GM12878 (cell line): ENCODE measurements around the gene ZNF213. TPM values are rescaled to one million over a fixed set of nuclear protein-coding genes. Genes with fewer than 3 reads are reported as not detected.

Experiments
- ASH2L ChIP-seq: fragments of 300-600, 200-600 bp; sonication (generic); IDR thresholded peaks from 2 replicates; pipeline ENCODE4 v1.6.1; 2017; ENCODE audit warnings: low read depth, mild to moderate bottlenecking, borderline replicate concordance
- CHD4 ChIP-seq: fragments of 200-600 bp; sonication (generic); IDR thresholded peaks from 2 replicates; pipeline ENCODE4 v1.6.1; 2016; ENCODE audit warnings: mild to moderate bottlenecking
- EGR1 ChIP-seq, 2 experiments: IDR thresholded peaks; 1 replicate in 1 of 2; 2 replicates in 1 of 2; pipeline ENCODE4 v1.6.1; 2011 to 2012; ENCODE audit warnings: low read depth in 2 of 2, low read length in 2 of 2, borderline replicate concordance in 1 of 2, mild to moderate bottlenecking in 1 of 2, moderate library complexity in 1 of 2
- IKZF1 ChIP-seq: fragments of 450-650 bp; conservative IDR thresholded peaks from 2 replicates; pipeline ENCODE4 v1.6.1; 2017; ENCODE audit warnings: antibody characterized with exemption, mild to moderate bottlenecking
- PML ChIP-seq: IDR thresholded peaks from 2 replicates; pipeline ENCODE4 v1.6.1; 2012; ENCODE audit warnings: low read length, inconsistent platforms
- ZNF217 ChIP-seq: fragments of 450-650 bp; IDR thresholded peaks from 2 replicates; pipeline ENCODE4 v1.6.1; 2017; ENCODE audit warnings: antibody characterized with exemption, mild to moderate bottlenecking
- ZSCAN29 ChIP-seq: fragments of 450-650 bp; IDR thresholded peaks from 2 replicates; pipeline ENCODE4 v1.6.1; 2017; ENCODE audit warnings: mild to moderate bottlenecking, moderate library complexity
- polyA plus RNA-seq, 11 experiments: library from polyadenylated mRNA; depleted of rRNA in 4 of 11; unstranded in 6 of 11; stranded (reverse) in 5 of 11; fragments of >200 nt; fragmentation: Nextera tagmentation in 4 of 11; fragmentation: Illumina TruSeq in 1 of 11; extraction: Ambion mirVana in 4 of 11; extraction: Trizol in 1 of 11; gene quantifications; 1 replicate in 1 of 11; 2 replicates in 10 of 11; pipeline versions ENCODE4 v1.2.1 to v1.2.3, GENCODE V29; 2011 to 2016; ENCODE audit warnings: inconsistent platforms in 2 of 11, missing spikeins in 2 of 11, low read depth in 1 of 11
- total RNA-seq, 4 experiments: library from RNA; depleted of rRNA in 3 of 4; stranded (reverse); fragments of >200 nt in 3 of 4; fragmentation: Illumina TruSeq in 1 of 4; extraction: Trizol in 1 of 4; gene quantifications; 2 replicates each; pipeline versions ENCODE4 v1.2.1 to v1.2.3, GENCODE V29; 2013 to 2021
- TF ChIP-seq, protein P1 (sequence below): fragments of 450-650 bp; formaldehyde crosslinking; IDR thresholded peaks from 2 replicates; pipeline ENCODE4 v1.5.0; 2022; ENCODE audit warnings: mild to moderate bottlenecking, missing genetic modification characterization
- TF ChIP-seq, protein P2 (sequence below): fragments of 450-650 bp; IDR thresholded peaks from 2 replicates; pipeline ENCODE4 v1.6.1; 2017; ENCODE audit warnings: antibody characterized with exemption, mild to moderate bottlenecking, moderate library complexity

The ZNF213 gene
- total and polyA plus RNA-seq, 10 of the 15 experiments (the other 5 are each of a cell fraction or from before 2014, with no cell fraction given), result 0.53 to 9.4 (median 1.1) TPM

DNA sequence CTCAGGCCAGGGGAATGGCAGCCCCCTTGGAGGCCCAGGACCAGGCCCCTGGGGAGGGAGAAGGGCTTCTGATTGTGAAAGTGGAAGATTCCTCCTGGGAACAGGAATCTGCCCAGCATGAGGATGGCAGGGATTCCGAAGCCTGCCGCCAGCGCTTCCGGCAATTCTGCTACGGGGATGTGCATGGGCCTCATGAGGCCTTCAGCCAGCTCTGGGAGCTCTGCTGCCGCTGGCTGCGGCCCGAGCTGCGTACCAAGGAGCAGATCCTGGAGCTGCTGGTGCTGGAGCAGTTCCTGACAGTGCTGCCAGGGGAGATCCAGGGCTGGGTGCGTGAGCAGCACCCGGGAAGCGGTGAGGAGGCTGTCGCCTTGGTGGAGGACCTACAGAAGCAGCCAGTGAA, 2.4 kb downstream of the ZNF213 start (continued):
- TF ChIP-seq, protein P1, sequence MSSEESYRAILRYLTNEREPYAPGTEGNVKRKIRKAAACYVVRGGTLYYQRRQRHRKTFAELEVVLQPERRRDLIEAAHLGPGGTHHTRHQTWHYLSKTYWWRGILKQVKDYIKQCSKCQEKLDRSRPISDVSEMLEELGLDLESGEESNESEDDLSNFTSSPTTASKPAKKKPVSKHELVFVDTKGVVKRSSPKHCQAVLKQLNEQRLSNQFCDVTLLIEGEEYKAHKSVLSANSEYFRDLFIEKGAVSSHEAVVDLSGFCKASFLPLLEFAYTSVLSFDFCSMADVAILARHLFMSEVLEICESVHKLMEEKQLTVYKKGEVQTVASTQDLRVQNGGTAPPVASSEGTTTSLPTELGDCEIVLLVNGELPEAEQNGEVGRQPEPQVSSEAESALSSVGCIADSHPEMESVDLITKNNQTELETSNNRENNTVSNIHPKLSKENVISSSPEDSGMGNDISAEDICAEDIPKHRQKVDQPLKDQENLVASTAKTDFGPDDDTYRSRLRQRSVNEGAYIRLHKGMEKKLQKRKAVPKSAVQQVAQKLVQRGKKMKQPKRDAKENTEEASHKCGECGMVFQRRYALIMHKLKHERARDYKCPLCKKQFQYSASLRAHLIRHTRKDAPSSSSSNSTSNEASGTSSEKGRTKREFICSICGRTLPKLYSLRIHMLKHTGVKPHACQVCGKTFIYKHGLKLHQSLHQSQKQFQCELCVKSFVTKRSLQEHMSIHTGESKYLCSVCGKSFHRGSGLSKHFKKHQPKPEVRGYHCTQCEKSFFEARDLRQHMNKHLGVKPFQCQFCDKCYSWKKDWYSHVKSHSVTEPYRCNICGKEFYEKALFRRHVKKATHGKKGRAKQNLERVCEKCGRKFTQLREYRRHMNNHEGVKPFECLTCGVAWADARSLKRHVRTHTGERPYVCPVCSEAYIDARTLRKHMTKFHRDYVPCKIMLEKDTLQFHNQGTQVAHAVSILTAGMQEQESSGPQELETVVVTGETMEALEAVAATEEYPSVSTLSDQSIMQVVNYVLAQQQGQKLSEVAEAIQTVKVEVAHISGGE (CRISPR knock-in tag), result no peak
- TF ChIP-seq IKZF1 (no peak), PML (no peak), ASH2L (no peak), ZNF217 (no peak), ZSCAN29 (no peak), CHD4 (no peak), EGR1 (IDR thresholded peaks at IDR 0.05; ENCODE audit: borderline replicate concordance in 1 of 2, low read depth in 2 of 2, low read length in 2 of 2) (no peak)
- TF ChIP-seq, protein P2, sequence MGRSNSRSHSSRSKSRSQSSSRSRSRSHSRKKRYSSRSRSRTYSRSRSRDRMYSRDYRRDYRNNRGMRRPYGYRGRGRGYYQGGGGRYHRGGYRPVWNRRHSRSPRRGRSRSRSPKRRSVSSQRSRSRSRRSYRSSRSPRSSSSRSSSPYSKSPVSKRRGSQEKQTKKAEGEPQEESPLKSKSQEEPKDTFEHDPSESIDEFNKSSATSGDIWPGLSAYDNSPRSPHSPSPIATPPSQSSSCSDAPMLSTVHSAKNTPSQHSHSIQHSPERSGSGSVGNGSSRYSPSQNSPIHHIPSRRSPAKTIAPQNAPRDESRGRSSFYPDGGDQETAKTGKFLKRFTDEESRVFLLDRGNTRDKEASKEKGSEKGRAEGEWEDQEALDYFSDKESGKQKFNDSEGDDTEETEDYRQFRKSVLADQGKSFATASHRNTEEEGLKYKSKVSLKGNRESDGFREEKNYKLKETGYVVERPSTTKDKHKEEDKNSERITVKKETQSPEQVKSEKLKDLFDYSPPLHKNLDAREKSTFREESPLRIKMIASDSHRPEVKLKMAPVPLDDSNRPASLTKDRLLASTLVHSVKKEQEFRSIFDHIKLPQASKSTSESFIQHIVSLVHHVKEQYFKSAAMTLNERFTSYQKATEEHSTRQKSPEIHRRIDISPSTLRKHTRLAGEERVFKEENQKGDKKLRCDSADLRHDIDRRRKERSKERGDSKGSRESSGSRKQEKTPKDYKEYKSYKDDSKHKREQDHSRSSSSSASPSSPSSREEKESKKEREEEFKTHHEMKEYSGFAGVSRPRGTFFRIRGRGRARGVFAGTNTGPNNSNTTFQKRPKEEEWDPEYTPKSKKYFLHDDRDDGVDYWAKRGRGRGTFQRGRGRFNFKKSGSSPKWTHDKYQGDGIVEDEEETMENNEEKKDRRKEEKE, result no peak
